Fibroblast of pulmonary artery (primary cell): ENCODE data around the gene F13A1.

Source experiments
- DNase-seq: peaks from one replicate; pipeline ENCODE4 v3.0.0-alpha.2; 2010; ENCODE audit warnings: low read depth
- H3K4me3 ChIP-seq: replicated peaks from 2 replicates; pipeline ENCODE4 v1.5.1; 2011; ENCODE audit warnings: low read depth, mild to moderate bottlenecking, control low read depth, low read length, moderate library complexity
- TF ChIP-seq, protein P1 (sequence below): IDR thresholded peaks from 2 replicates; pipeline ENCODE4 v1.5.1; 2011; ENCODE audit warnings: mild to moderate bottlenecking, control low read depth, low read length, inconsistent platforms; ENCODE audit errors: missing control alignments

The F13A1 gene

DNA sequence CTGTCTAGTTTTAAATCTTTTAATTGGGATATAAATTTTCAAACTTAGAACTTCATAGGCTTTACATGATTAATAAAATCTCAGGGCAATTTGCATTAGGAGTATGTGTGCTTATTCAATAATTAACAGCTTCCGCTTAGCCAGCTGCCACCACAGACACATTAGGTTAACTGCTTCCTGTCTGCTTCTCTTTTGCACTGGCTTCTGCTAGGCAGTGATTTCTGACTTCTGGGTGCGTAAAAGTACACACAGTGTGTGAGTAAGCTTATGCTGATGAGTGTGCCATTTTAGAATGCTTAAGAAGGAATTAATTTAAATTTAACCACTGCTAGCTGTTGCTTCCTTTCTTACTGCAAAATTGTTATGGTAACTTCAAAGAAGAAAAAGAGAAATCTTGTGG, 73.9 kb downstream of the F13A1 start:
- DNase-seq = no peak
- no peak overlapping the region for H3K4me3 ChIP-seq
- TF ChIP-seq, protein P1, sequence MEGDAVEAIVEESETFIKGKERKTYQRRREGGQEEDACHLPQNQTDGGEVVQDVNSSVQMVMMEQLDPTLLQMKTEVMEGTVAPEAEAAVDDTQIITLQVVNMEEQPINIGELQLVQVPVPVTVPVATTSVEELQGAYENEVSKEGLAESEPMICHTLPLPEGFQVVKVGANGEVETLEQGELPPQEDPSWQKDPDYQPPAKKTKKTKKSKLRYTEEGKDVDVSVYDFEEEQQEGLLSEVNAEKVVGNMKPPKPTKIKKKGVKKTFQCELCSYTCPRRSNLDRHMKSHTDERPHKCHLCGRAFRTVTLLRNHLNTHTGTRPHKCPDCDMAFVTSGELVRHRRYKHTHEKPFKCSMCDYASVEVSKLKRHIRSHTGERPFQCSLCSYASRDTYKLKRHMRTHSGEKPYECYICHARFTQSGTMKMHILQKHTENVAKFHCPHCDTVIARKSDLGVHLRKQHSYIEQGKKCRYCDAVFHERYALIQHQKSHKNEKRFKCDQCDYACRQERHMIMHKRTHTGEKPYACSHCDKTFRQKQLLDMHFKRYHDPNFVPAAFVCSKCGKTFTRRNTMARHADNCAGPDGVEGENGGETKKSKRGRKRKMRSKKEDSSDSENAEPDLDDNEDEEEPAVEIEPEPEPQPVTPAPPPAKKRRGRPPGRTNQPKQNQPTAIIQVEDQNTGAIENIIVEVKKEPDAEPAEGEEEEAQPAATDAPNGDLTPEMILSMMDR = no peak

DNA sequence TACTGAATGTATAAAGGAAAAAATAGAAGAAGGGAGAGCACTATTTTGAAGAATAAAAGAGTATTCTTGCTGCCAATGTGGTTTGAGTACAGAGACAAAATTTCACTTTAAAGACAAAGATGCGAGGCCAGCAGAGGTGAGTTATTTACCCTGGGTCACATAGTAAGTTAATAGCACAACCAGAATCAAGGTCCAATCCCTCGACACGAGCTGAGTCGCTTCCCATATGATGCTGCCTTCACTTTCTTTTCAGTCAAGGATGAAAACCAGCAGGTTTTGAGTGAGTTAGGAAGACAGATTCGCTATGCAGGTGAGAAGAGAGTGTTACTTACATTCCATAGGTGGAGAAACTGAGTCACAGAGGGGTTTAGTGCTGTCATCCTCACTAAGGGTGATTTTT, 75.8 kb downstream of the F13A1 start:
- TF ChIP-seq, protein P1 = no peak
- no peak overlapping the region for H3K4me3 ChIP-seq
- no peak for DNase-seq

DNA sequence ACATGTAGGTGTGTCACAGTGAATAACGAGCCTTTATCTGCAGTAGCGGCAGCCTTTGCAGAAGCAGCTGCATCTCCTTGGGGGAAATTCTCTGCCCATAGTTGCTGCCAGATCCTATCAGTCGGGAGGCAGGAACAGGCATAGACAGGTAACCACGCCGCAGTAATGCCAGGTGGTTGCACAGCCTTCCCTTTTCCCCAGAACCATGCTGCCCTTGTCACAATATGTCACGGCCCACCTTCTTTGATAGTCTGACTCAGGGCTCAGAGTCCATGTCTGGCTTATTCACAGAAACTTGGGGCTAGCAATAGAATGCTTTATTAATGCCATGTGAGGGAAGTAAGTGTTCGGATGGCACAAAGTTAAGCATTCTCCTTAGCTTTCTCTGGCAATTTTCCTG, 76.6 kb downstream of the F13A1 start:
- DNase-seq = no peak
- H3K4me3 ChIP-seq = no peak overlapping the region
- TF ChIP-seq, protein P1 = no peak

DNA sequence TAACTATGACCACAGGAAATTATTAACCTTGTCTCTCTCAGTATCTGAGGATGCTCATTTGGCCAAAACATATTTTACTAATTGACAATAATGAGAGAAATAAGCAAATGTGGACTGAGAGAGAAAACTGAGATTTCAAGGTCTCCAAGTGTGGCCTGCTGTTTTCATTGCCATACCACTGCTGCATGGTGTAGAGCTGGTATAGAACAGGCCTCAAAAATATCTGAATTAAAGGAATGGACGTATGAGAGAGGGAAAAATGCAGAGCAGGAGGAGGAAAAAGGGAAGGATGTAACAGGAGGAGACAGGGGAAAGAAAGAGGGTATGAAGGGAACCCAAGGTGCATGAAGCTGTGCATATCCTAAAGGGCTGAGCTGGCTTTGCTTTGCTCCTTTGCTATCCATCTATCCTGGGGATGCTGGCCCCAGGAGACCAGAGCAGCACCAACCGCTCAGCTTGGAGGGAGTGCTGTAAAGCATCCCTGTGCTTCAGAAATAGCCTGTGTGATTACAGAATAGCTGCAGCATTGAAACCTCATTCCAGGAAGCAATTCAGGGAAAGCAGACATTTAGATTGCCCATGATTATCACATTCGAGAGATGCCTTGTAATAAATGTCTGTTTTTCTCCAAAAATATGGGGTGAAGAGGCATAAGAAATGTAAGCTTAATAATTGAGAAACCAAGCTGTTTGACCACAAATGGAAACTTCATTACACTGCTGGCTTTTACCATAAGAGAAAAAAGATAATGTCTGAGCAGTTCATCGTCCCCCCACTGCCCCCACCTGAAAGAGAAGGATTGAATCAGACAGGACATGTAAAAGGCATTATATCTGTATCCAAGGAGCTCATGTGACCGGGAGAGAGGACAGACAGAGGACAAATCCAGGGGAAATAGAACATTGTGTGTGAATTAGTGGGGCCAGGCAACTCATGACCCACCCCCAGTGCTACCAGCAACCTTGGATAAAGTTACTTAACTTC, 80.6 kb downstream of the F13A1 start:
- no peak for DNase-seq
- no peak overlapping the region for H3K4me3 ChIP-seq
- TF ChIP-seq, protein P1 = no peak

DNA sequence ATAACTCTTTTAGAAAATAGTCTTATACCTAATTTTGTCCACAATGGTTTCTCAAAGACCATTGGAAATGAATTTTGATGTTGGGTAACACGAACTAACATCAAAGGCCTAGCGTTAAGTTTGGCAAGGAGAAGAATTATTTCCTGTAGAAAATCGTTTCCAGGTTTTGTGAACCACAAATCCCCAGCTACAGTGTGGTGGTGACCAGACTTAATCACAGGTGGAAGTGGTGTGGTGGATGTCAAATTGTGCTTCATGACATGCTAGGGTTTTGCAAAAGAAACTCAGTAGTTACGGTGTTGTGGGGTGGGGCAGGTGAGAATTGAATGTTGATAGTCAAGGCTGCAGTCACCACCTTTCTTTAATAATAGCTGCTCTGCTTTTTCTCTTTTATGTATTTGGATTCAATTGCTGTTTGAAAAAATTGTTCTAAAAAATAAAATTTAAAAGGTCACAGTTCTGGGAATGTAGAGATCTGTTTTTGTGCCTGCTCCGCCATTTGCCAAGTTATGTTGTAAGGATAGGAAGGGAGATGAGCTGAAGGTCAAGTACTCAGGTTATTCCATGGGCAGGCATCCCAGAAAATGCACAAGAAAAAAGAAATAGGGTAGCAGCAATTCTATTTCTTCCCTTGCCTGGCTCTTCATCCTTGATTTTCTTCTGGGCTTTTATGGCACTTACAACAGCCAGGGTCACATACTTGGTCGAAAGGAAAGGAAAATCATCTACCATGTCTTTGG, 83.6 kb downstream of the F13A1 start:
- TF ChIP-seq, protein P1 = no peak
- H3K4me3 ChIP-seq = no peak overlapping the region
- DNase-seq = no peak

DNA sequence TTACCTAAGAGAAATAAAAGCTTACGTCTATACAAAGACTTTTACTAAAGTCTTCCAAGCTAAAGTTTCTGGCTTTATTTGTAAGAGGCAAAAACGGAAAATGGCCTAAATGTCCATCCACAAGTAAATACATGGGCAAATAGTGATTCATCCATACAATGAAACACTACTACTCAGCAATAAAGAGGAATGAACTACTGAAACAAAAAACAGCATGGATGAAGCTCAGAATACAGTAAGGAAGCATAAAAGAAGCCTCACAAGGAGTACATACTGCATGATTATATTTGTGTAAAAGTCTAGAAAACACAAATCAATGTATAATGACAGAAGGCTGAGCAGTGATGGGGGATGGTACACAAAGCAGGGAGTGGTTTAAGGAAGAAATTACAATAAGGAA, 84.7 kb downstream of the F13A1 start:
- no peak for DNase-seq
- TF ChIP-seq, protein P1 = no peak
- H3K4me3 ChIP-seq = no peak overlapping the region
